Glutamatergic neuron (in vitro differentiated cells): Measurements from ENCODE around the gene E4F1. TPM values are rescaled to one million over a fixed set of nuclear protein-coding genes. Genes with fewer than 3 reads are reported as not detected.
A peak's percentile ranks its signal among the peaks of the same experiment; 100 is the strongest.

ENCODE experiments used
- DNase-seq: peaks from one replicate; pipeline ENCODE4 v3.0.0; 2022
- H3K27ac Mint-ChIP-seq: one replicate; pipeline ENCODE4 v1.8.0; 2020; ENCODE audit warnings: mild to moderate bottlenecking, mixed read lengths, inconsistent platforms; ENCODE audit not compliant: unreplicated experiment
- H3K27me3 Mint-ChIP-seq: one replicate; pipeline ENCODE4 v1.8.0; 2020; ENCODE audit warnings: mild to moderate bottlenecking, moderate library complexity, mixed read lengths, inconsistent platforms; ENCODE audit not compliant: unreplicated experiment
- H3K36me3 Mint-ChIP-seq: one replicate; pipeline ENCODE4 v1.8.0; 2020; ENCODE audit warnings: mild to moderate bottlenecking, mixed read lengths, inconsistent platforms; ENCODE audit not compliant: unreplicated experiment
- H3K4me1 Mint-ChIP-seq: one replicate; pipeline ENCODE4 v1.8.0; 2020; ENCODE audit warnings: mild to moderate bottlenecking, low read depth, mixed read lengths, inconsistent platforms; ENCODE audit not compliant: unreplicated experiment
- H3K4me3 Mint-ChIP-seq: one replicate; pipeline ENCODE4 v1.8.0; 2020; ENCODE audit warnings: mild to moderate bottlenecking, mixed read lengths, inconsistent platforms; ENCODE audit not compliant: unreplicated experiment
- H3K9me3 Mint-ChIP-seq: one replicate; pipeline ENCODE4 v1.8.0; 2020; ENCODE audit warnings: mild to moderate bottlenecking, moderate library complexity, mixed read lengths, inconsistent platforms; ENCODE audit not compliant: unreplicated experiment
- total RNA-seq: library from RNA; stranded (reverse); fragmentation: NEBNext Ultra II Directional; extraction: Animal tissue kit (Norgen Biotek cat#: 25700); gene quantifications from one replicate; pipeline ENCODE4 v1.2.1, GENCODE V29; 2021; ENCODE audit not compliant: unreplicated experiment
- TF ChIP-seq, protein P1 (sequence below): fragments of 200-600 bp; sonication (generic); IDR thresholded peaks from one replicate; pipeline ENCODE4 v1.5.0; 2021; ENCODE audit not compliant: partially characterized antibody, unreplicated experiment

The E4F1 gene
- total RNA-seq, 1 donor from 2014 or later: 53.4 TPM

DNA sequence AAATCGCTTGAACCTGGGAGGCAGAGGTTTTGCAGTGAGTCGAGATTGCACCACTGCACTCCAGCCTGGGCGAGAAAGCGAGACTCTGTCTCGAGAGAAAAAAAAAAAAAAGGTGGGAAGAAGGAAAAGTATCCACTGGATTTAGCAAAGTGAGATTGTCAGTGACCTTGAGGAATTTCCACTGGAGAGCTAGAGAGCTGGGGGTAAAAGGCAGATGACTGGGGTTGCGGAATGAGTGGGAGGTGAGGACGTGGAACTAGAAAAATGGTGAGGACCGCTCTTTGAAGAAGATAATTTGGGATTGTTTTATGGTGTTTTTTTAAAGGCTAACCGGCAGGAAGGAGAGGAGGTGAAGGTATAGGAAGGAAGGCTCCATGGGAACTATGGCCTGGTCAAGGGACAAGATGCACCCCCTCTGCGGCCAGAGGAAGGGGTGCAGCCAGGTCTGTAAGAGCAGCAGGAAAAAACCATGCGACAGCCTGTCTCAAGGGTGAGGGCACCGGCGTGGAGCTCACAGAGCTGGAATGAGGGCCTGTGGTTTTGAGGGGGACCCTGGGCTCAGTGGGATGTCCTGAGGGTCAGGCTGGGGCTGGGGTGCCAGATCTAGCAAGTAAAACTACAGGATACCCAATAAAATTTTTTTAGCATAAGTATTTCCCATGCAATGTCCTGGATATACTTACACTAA is 18.8 kb upstream of the E4F1 start:
- no peak for DNase-seq
- Mint-ChIP-seq H3K9me3 (peaks cover 15% of the 10 kb centered on the region), H3K27me3 (peaks cover 16% of the 10 kb centered on the region), H3K4me1 (peaks cover 8% of the 10 kb centered on the region), H3K4me3 (peak overlapping the region; percentile 82), H3K27ac (peak overlapping the region; percentile 4), H3K36me3 (peaks cover 5% of the 10 kb centered on the region)
- TF ChIP-seq, protein P1, sequence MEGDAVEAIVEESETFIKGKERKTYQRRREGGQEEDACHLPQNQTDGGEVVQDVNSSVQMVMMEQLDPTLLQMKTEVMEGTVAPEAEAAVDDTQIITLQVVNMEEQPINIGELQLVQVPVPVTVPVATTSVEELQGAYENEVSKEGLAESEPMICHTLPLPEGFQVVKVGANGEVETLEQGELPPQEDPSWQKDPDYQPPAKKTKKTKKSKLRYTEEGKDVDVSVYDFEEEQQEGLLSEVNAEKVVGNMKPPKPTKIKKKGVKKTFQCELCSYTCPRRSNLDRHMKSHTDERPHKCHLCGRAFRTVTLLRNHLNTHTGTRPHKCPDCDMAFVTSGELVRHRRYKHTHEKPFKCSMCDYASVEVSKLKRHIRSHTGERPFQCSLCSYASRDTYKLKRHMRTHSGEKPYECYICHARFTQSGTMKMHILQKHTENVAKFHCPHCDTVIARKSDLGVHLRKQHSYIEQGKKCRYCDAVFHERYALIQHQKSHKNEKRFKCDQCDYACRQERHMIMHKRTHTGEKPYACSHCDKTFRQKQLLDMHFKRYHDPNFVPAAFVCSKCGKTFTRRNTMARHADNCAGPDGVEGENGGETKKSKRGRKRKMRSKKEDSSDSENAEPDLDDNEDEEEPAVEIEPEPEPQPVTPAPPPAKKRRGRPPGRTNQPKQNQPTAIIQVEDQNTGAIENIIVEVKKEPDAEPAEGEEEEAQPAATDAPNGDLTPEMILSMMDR: no peak

DNA sequence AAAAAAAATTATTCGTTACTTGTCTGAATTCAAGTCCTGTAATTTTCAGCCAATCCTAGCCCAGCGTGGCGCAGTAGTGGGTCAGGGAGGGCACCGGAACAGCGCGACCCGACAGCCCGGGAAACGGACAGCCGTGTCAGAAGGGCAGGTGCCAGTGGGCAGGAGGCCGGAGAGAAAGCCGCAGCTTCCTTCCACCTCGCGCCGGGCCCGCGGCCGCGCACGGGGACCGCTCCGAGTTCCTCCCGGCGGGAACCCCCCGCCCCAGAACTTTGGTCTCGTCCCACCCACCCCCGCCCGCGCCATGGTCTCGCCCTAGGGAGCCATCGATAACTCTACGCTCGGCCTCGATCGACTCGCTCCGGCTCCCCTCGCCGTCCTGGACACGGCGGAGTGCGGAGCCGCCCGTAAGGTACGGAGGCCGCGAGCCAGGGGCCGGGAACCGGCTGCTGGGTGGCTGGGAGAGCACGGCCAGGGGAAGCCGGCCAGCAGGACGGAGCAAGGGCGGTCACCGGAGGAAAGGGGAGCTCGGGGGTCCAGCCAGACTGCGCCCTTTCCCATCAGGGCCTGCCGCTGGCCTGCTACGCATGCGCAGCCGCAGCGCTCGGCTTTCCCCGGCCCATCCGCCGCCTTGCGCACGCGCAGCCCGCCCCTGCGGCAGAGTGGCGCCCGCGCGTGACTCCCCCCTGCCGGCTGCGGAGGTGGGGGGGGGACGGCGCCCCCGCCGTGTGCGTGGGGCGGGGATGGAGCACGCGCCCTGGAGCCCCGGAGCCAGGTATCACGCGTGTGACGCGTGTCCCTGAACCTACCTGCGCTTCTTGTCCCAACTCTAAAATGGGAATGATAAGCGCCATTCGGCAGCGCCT is 18.1 kb upstream of the E4F1 start, which contains the start of gene MLST8:
Gene MLST8, plus strand, starts transcription at position 351 of the 863 bp plus-strand sequence. CDS start 632 bp downstream, outside the sequence.
- Mint-ChIP-seq H3K9me3 (peaks cover 15% of the 10 kb centered on the region), H3K27ac (peak within 1 kb of the TSS; percentile 91), H3K27me3 (peaks cover 15% of the 10 kb centered on the region), H3K4me1 (peaks cover 8% of the 10 kb centered on the region), H3K36me3 (peaks cover 2% of the 10 kb centered on the region), H3K4me3 (peak within 1 kb of the TSS; percentile 87)
- DNase-seq: peak; percentile 85
- TF ChIP-seq, protein P1: peak; percentile 32

DNA sequence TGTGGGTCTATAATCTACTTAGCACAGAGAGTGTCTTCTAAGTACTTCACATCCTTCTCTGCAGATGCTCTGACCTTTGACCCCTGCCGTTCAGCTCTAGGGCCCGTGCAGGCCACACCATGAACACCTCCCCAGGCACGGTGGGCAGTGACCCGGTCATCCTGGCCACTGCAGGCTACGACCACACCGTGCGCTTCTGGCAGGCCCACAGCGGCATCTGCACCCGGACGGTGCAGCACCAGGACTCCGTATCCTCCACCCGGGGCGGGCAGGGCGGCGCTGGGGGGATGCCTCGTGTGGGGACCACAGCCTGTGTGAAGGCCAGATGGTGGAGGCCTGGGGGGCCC is 17.5 kb upstream of the E4F1 start:
- Mint-ChIP-seq H3K4me1 (peaks cover 8% of the 10 kb centered on the region), H3K27ac (peak overlapping the region; percentile 64), H3K9me3 (peaks cover 15% of the 10 kb centered on the region), H3K27me3 (peaks cover 11% of the 10 kb centered on the region), H3K36me3 (no peaks in the 10 kb centered on the region), H3K4me3 (peak overlapping the region; percentile 80)
- DNase-seq: peak; percentile 43
- TF ChIP-seq, protein P1: peak; percentile 3

DNA sequence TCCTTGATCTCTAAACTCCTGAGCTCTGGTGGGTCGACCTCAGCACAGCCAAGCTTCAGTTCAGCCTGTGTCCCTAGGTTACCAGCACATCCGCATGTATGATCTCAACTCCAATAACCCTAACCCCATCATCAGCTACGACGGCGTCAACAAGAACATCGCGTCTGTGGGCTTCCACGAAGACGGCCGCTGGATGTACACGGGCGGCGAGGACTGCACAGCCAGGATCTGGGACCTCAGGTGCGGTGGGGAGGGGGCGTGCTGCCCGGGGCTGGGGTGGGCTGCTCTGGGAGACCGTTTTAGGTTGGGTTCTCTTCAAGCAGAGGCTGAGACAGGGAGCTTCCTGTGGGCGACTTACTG is 17.0 kb upstream of the E4F1 start:
- H3K27me3 Mint-ChIP-seq: peaks cover 11% of the 10 kb centered on the region
- H3K27ac Mint-ChIP-seq: peak overlapping the region; percentile 91
- H3K4me1 Mint-ChIP-seq: peaks cover 8% of the 10 kb centered on the region
- H3K36me3 Mint-ChIP-seq: no peaks in the 10 kb centered on the region
- H3K9me3 Mint-ChIP-seq: peaks cover 15% of the 10 kb centered on the region
- no peak for DNase-seq
- TF ChIP-seq, protein P1: no peak
- peak overlapping the region; percentile 87 for H3K4me3 Mint-ChIP-seq
